Neural progenitor cell (in vitro differentiated cells): ENCODE measurements around the gene MYO5A.

Experiments
- CTCF ChIP-seq: fragments of 200-600 bp; sonication (generic); IDR thresholded peaks from 2 replicates; pipeline ENCODE4 v1.5.1; 2017; ENCODE audit warnings: antibody characterized with exemption, mild to moderate bottlenecking
- EZH2 ChIP-seq: fragments of 200-600 bp; sonication (generic); IDR thresholded peaks from 2 replicates; pipeline ENCODE4 v1.6.1; 2017; ENCODE audit warnings: antibody characterized with exemption, mild to moderate bottlenecking, moderate library complexity
- EZH2phosphoT487 ChIP-seq: fragments of 200-600 bp; sonication (generic); IDR thresholded peaks from 2 replicates; pipeline ENCODE4 v1.6.1; 2017; ENCODE audit warnings: antibody characterized with exemption

GRCh38 chr15:52350423-52350822 is 178.3 kb downstream of the MYO5A start:
- TF ChIP-seq CTCF (no peak), EZH2 (no peak), EZH2phosphoT487 (no peak)
